H1 (cell line): Measurements from ENCODE around the gene ANKRD24. TPM values are rescaled to one million over a fixed set of nuclear protein-coding genes. Genes with fewer than 3 reads are reported as not detected.

Experiments used
- CTCF ChIA-PET: fragments of 300-600 bp; sonication (Branson Sonifier 250); formaldehyde crosslinking; loops from one replicate; lab custom pipeline; 2021; ENCODE audit not compliant: partially characterized antibody; lab: Charles Lee
- POLR2A ChIA-PET: fragments of 300-600 bp; sonication (Branson Sonifier 250); formaldehyde crosslinking; loops from one replicate; lab custom pipeline; 2021; ENCODE audit warnings: inconsistent platforms; ENCODE audit not compliant: partially characterized antibody; lab: Charles Lee
- DNase-seq, 2 experiments: peaks; one replicate each; pipeline versions ENCODE4 v3.0.0 to v3.0.0-alpha.2; 2010 to 2022; ENCODE audit warnings: low spot score in 2 of 2, low read depth in 1 of 2, mixed read lengths in 1 of 2
- FAIRE-seq: peaks from 2 replicates; lab custom pipeline; 2011; peaks lifted over from hg19 to GRCh38; lab: Jason Lieb, UNC
- H2AFZ ChIP-seq: 2 replicates; pipeline ENCODE4 v1.8.1; 2012; ENCODE audit warnings: low read length, inconsistent platforms
- H2AK5ac ChIP-seq: 2 replicates; pipeline ENCODE4 v1.6.1; 2013; ENCODE audit warnings: low read depth, low read length
- H2BK120ac ChIP-seq: replicated peaks from 2 replicates; pipeline ENCODE3; 2013; ENCODE audit warnings: low read depth, low read length, inconsistent platforms
- H2BK12ac ChIP-seq: 2 replicates; pipeline ENCODE4 v1.6.1; 2013; ENCODE audit warnings: low read depth, low read length
- H2BK15ac ChIP-seq: 2 replicates; pipeline ENCODE4 v1.6.1; 2013; ENCODE audit warnings: low read length
- H2BK20ac ChIP-seq: 2 replicates; pipeline ENCODE4 v1.6.1; 2013; ENCODE audit warnings: low read length
- H2BK5ac ChIP-seq: 2 replicates; pipeline ENCODE4 v1.6.1; 2013; ENCODE audit warnings: low read depth, low read length
- H3K14ac ChIP-seq: 2 replicates; pipeline ENCODE4 v1.6.1; 2013; ENCODE audit warnings: inconsistent platforms; ENCODE audit not compliant: insufficient read length
- H3K18ac ChIP-seq: 2 replicates; pipeline ENCODE4 v1.6.1; 2013; ENCODE audit warnings: low read length; ENCODE audit errors: extremely low read depth
- H3K23ac ChIP-seq: 2 replicates; pipeline ENCODE4 v1.6.1; 2013; ENCODE audit warnings: inconsistent platforms; ENCODE audit not compliant: insufficient read length
- H3K23me2 ChIP-seq: 2 replicates; pipeline ENCODE4 v1.6.1; 2013; ENCODE audit warnings: low read depth, low read length
- H3K27ac ChIP-seq: 2 replicates; pipeline ENCODE4 v1.6.1; 2011; ENCODE audit warnings: low read depth, low read length, inconsistent platforms
- H3K27me3 ChIP-seq, 4 experiments: replicated peaks in 1 of 4; 1 replicate in 1 of 4; 2 replicates in 3 of 4; pipeline versions ENCODE4 v1.6.1 to v1.8.1; 2011 to 2013; ENCODE audit warnings: low read length in 3 of 4, mild to moderate bottlenecking in 3 of 4, inconsistent platforms in 2 of 4, mixed read lengths in 2 of 4, moderate library complexity in 1 of 4; ENCODE audit not compliant: control insufficient read depth in 3 of 4, insufficient read depth in 3 of 4; ENCODE audit errors: extremely low read depth in 1 of 4
- H3K36me3 ChIP-seq, 4 experiments: 2 replicates each; pipeline versions ENCODE4 v1.6.1 to v1.8.1; 2011 to 2013; ENCODE audit warnings: mild to moderate bottlenecking in 4 of 4, low read length in 3 of 4, moderate library complexity in 2 of 4, control low read depth in 1 of 4, inconsistent platforms in 1 of 4; ENCODE audit not compliant: insufficient read depth in 4 of 4, control insufficient read depth in 2 of 4
- H3K4ac ChIP-seq: replicated peaks from 2 replicates; pipeline ENCODE3; 2013; ENCODE audit warnings: low read length, low read depth, mixed read lengths, inconsistent platforms; ENCODE audit not compliant: insufficient read length
- H3K4me1 ChIP-seq, 4 experiments: replicated peaks in 1 of 4; 1 replicate in 1 of 4; 2 replicates in 3 of 4; pipeline versions ENCODE4 v1.6.1 to v1.8.1; 2011 to 2013; ENCODE audit warnings: low read length in 3 of 4, inconsistent platforms in 2 of 4, mixed read lengths in 1 of 4; ENCODE audit not compliant: insufficient read depth in 4 of 4, control insufficient read depth in 3 of 4
- H3K4me2 ChIP-seq, 2 experiments: 2 replicates each; pipeline versions ENCODE4 v1.6.1 to v1.8.1; 2011 to 2013; ENCODE audit warnings: low read depth in 2 of 2, low read length in 2 of 2, control low read depth in 1 of 2, inconsistent platforms in 1 of 2, mild to moderate bottlenecking in 1 of 2; ENCODE audit not compliant: insufficient read depth in 1 of 2
- H3K4me3 ChIP-seq, 4 experiments: fragments of 200-600, 300-600 bp in 1 of 4; sonication (generic), shearing (Covaris generic), sonication (Bioruptor Twin) in 1 of 4; 2 replicates each; pipeline versions ENCODE4 v1.5.1 to v1.8.1; 2011 to 2016; ENCODE audit warnings: low read length in 4 of 4, low read depth in 3 of 4, control low read depth in 2 of 4, inconsistent platforms in 2 of 4, mild to moderate bottlenecking in 2 of 4, mixed read lengths in 1 of 4, moderate library complexity in 1 of 4; ENCODE audit not compliant: insufficient read depth in 2 of 4; ENCODE audit errors: extremely low read depth in 1 of 4
- H3K56ac ChIP-seq: replicated peaks from 2 replicates; pipeline ENCODE3; 2013; ENCODE audit warnings: low read depth, mild to moderate bottlenecking, mixed read lengths, low read length, inconsistent platforms; ENCODE audit not compliant: insufficient read length
- H3K79me1 ChIP-seq: 2 replicates; pipeline ENCODE4 v1.6.1; 2013; ENCODE audit warnings: low read depth, low read length, control low read depth
- H3K79me2 ChIP-seq, 2 experiments: 2 replicates each; pipeline versions ENCODE4 v1.6.1 to v1.8.1; 2012 to 2013; ENCODE audit warnings: low read length in 2 of 2, mild to moderate bottlenecking in 2 of 2, inconsistent platforms in 1 of 2; ENCODE audit not compliant: insufficient read depth in 2 of 2, control insufficient read depth in 1 of 2
- H3K9ac ChIP-seq, 4 experiments: replicated peaks in 1 of 4; 1 replicate in 1 of 4; 2 replicates in 3 of 4; pipeline versions ENCODE4 v1.6.1 to v1.8.1; 2011 to 2013; ENCODE audit warnings: low read depth in 3 of 4, low read length in 3 of 4, control low read depth in 2 of 4, mild to moderate bottlenecking in 2 of 4, moderate library complexity in 2 of 4, inconsistent platforms in 1 of 4; ENCODE audit errors: extremely low read depth in 1 of 4
- H3K9me3 ChIP-seq, 2 experiments: 2 replicates each; pipeline versions ENCODE4 v1.6.1 to v1.8.1; 2012 to 2013; ENCODE audit warnings: mild to moderate bottlenecking in 2 of 2, moderate library complexity in 2 of 2, control low read depth in 1 of 2, inconsistent platforms in 1 of 2, low read depth in 1 of 2, low read length in 1 of 2, mixed read lengths in 1 of 2; ENCODE audit not compliant: insufficient read depth in 2 of 2
- H4K20me1 ChIP-seq, 2 experiments: replicated peaks in 1 of 2; 2 replicates each; pipeline versions ENCODE3 to v1.8.1; 2011 to 2013; ENCODE audit warnings: inconsistent platforms in 2 of 2, low read length in 2 of 2, mild to moderate bottlenecking in 1 of 2; ENCODE audit not compliant: insufficient read depth in 2 of 2, control insufficient read depth in 1 of 2
- H4K5ac ChIP-seq: 2 replicates; pipeline ENCODE4 v1.6.1; 2013; ENCODE audit warnings: low read length, low read depth, mixed read lengths, inconsistent platforms; ENCODE audit not compliant: insufficient read length
- H4K8ac ChIP-seq: 2 replicates; pipeline ENCODE4 v1.8.0; 2013; ENCODE audit warnings: mild to moderate bottlenecking, moderate library complexity, low read length, inconsistent platforms; ENCODE audit not compliant: insufficient read depth; ENCODE audit errors: extremely low read depth
- H4K91ac ChIP-seq: replicated peaks from 2 replicates; pipeline ENCODE3; 2013; ENCODE audit warnings: low read length, mixed read lengths, inconsistent platforms; ENCODE audit not compliant: insufficient read length
- CHD2 ChIP-seq: IDR thresholded peaks from 2 replicates; pipeline ENCODE4 v1.6.1; 2012; ENCODE audit warnings: low read length, improper control_type of control experiment
- EZH2 ChIP-seq: fragments of 200-600 bp; sonication (generic); IDR thresholded peaks from 2 replicates; pipeline ENCODE4 v1.7.1; 2012; ENCODE audit warnings: low read depth, mild to moderate bottlenecking, moderate library complexity, low read length, inconsistent platforms; ENCODE audit not compliant: severe bottlenecking
- GABPA ChIP-seq: IDR thresholded peaks from 2 replicates; pipeline ENCODE4 v1.6.1; 2011; ENCODE audit warnings: mild to moderate bottlenecking, low read length, moderate library complexity, borderline replicate concordance; ENCODE audit not compliant: insufficient read depth
- KDM4A ChIP-seq: IDR thresholded peaks from one replicate; pipeline ENCODE4 v1.7.1; 2012; ENCODE audit warnings: low read depth, mild to moderate bottlenecking, moderate library complexity, low read length, inconsistent platforms; ENCODE audit not compliant: severe bottlenecking
- NANOG ChIP-seq: IDR thresholded peaks from 2 replicates; pipeline ENCODE4 v1.6.1; 2011; ENCODE audit warnings: low read length, low read depth, mild to moderate bottlenecking, inconsistent platforms; ENCODE audit not compliant: insufficient read depth, poor library complexity, severe bottlenecking
- RAD21 ChIP-seq, 2 experiments: IDR thresholded peaks in 1 of 2; conservative IDR thresholded peaks in 1 of 2; 2 replicates each; pipeline ENCODE4 v1.6.1; 2011; ENCODE audit warnings: low read depth in 2 of 2, low read length in 2 of 2, improper control_type of control experiment in 1 of 2, inconsistent platforms in 1 of 2, mild to moderate bottlenecking in 1 of 2, moderate library complexity in 1 of 2
- RNF2 ChIP-seq: fragments of 200-900, 300-1000 bp; sonication (generic); IDR thresholded peaks from 2 replicates; pipeline ENCODE4 v1.7.1; 2016; ENCODE audit warnings: borderline replicate concordance, low read depth, mild to moderate bottlenecking, antibody characterized with exemption, low read length; ENCODE audit not compliant: poor library complexity, severe bottlenecking; ENCODE audit errors: missing control alignments
- TEAD4 ChIP-seq: IDR thresholded peaks from 2 replicates; pipeline ENCODE4 v1.6.1; 2012; ENCODE audit warnings: low read depth, low read length, inconsistent platforms, mixed read lengths
- ZNF274 ChIP-seq: IDR thresholded peaks from 2 replicates; pipeline ENCODE4 v1.7.0; 2012; ENCODE audit warnings: low read length, borderline replicate concordance; ENCODE audit errors: extremely low read depth
- WGBS, 2 experiments: shearing (Covaris generic) in 1 of 2; methylation state at CpG; one replicate each; pipeline versions ENCODE4 v1.1.6 to v1.1.7; 2013 to 2015; ENCODE audit warnings: low lambda C conversion rate in 2 of 2, mixed read lengths in 2 of 2, inconsistent platforms in 1 of 2, low coverage in 1 of 2, missing lambda C conversion rate in 1 of 2; ENCODE audit not compliant: insufficient replicate concordance in 2 of 2, insufficient coverage in 1 of 2, insufficient read length in 1 of 2; ENCODE audit errors: extremely low coverage in 1 of 2, missing lambda C conversion rate in 1 of 2; 5-methylcytosine and 5-hydroxymethylcytosine counted together
- polyA plus RNA-seq, 7 experiments: library from polyadenylated mRNA; depleted of rRNA in 3 of 7; stranded (reverse) in 5 of 7; unstranded in 2 of 7; fragments of >200 nt in 5 of 7; fragments of 200-250 nt in 2 of 7; gene quantifications; 1 replicate in 5 of 7; 2 replicates in 1 of 7; 4 replicates in 1 of 7; pipeline versions ENCODE4 v1.2.1 to v1.2.3, GENCODE V29; 2011 to 2013; ENCODE audit warnings: missing spikeins in 2 of 7, mixed read lengths in 2 of 7
- total RNA-seq: library from RNA; stranded (reverse); fragmentation: NEBNext Ultra II Directional; extraction: Animal tissue kit (Norgen Biotek cat#: 25700); gene quantifications from 2 replicates; pipeline ENCODE4 v1.2.1, GENCODE V29; 2021

Gene ANKRD24
- total and polyA plus RNA-seq, 2 of the 8 experiments (the other 6 are each of a cell fraction or from before 2014, with no cell fraction given): 7.6 to 14.1 TPM

DNA sequence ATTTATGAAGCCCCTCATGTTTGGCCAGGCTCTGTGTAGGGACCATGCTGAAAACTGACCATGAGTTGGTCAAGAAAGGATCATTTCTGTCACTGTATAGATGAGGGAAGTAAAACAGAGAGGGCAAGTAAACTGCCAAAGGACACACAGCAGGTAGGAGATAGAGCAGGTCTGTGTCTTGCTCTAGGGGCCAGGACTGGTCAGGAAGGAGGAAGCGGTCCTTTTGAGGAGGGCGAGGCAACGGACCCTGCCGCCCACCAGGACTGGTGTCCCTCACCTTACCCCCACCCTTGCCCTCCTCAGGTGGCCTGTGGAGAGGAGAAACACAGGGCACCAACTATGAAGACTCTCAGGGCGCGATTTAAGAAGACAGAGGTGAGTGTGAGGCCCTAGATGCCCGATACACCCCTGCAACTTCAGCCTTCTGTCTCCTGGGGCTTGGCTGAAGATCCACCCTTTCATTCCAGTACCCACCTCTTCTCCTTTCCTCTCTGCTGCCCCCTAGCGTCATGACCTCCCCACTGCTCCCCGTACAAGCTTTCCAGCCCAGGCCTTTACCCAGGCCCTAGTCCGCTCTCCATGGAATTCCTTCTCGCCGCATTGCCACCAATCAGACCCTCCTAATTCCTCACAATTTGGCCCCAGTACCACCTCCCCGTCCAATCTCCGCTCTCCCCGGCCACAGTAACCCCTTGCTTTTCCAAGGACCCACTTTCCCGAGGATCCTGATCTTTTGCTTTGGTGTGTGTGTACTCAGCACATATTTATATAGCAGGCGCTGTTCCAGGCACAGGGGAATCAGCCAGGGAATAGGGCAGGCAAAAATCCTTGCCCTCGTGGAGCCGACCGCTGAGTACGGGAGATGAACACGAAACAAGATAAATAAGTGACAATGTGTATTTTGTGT lies 3.9 kb downstream of the ANKRD24 start:
- H4K20me1 ChIP-seq: no peaks in the 10 kb centered on the region
- no peaks in the 10 kb centered on the region; a peak in 1 of 4 replicates for H3K79me2 ChIP-seq
- peaks cover 0 to 3% (median under 1%) of the 10 kb centered on the region in 4 experiments; a peak in 3 of 7 replicates for H3K4me1 ChIP-seq
- H3K14ac ChIP-seq: no peak overlapping the region
- FAIRE-seq (peak; percentile 84), DNase-seq (peak; percentile 66 to 99)
- peak overlapping the region; percentile 18 for H4K5ac ChIP-seq
- H2BK120ac ChIP-seq: no peak overlapping the region
- peak overlapping the region; percentile 74; the same call in 1 of the 2 replicates for H2AFZ ChIP-seq
- peaks cover 13% of the 10 kb centered on the region for H3K23me2 ChIP-seq
- H3K9me3 ChIP-seq: no peaks in the 10 kb centered on the region
- H4K91ac ChIP-seq: no peak overlapping the region
- H2BK15ac ChIP-seq: peak overlapping the region; percentile 61; the same call in 1 of the 2 replicates
- no peak overlapping the region for H3K56ac ChIP-seq
- H2BK5ac ChIP-seq: no peak overlapping the region
- peaks cover 2% of the 10 kb centered on the region; the same call in 1 of the 2 replicates for H3K79me1 ChIP-seq
- CTCF ChIA-PET: interaction anchor here (0.7 to 2.5 kb wide), 10 partner anchors 9 to 110 kb away, joined by 3 to 14 read pairs (median 3); no protein-coding TSS in a partner anchor
- H2BK12ac ChIP-seq: no peak overlapping the region
- 45% methylated on average over 22 of the region's 22 CpGs; no CpG with 5 or more reads in 1 of the 2 experiments for WGBS, 2 experiments
- no peak overlapping the region for H3K27ac ChIP-seq
- H2BK20ac ChIP-seq: no peak overlapping the region
- POLR2A ChIA-PET: interaction anchor here (1.5 kb wide), 1 partner anchor 202 kb away, joined by 3 read pairs; no protein-coding TSS in a partner anchor
- H3K18ac ChIP-seq: peak overlapping the region; percentile 85
- H3K4ac ChIP-seq: no peak overlapping the region
- H2AK5ac ChIP-seq: peak overlapping the region; percentile 11; the same call in 1 of the 2 replicates
- H3K9ac ChIP-seq: no peak overlapping the region
- no peaks in the 10 kb centered on the region for H3K36me3 ChIP-seq
- no peak overlapping the region for H3K4me3 ChIP-seq
- peak overlapping the region; percentile 54; the same call in 1 of the 2 replicates for H4K8ac ChIP-seq
- no peak overlapping the region for H3K23ac ChIP-seq
- H3K4me2 ChIP-seq: peak overlapping the region in 1 of 2 experiments; percentile 51; a peak in 2 of 4 replicates
- 0 out of 7 replicates have a peak, but pooled peaks cover 0 to 2% (median 0%) of the 10 kb centered on the region in 4 experiments for H3K27me3 ChIP-seq
- no peak for TF ChIP-seq RNF2
- TF ChIP-seq ZNF274: no peak
- TF ChIP-seq NANOG: no peak
- TF ChIP-seq EZH2: no peak
- TF ChIP-seq GABPA: peak; percentile 59; the same call in 1 of the 2 replicates
- peak; percentile 55 to 68 for TF ChIP-seq RAD21 (IDR thresholded peaks at IDR 0.05 in 1 of 2, conservative IDR thresholded peaks at IDR 0.05 in 1 of 2; ENCODE audit: low read depth in 2 of 2, low read length in 2 of 2)
- no peak for TF ChIP-seq KDM4A
- peak; percentile 57 for TF ChIP-seq TEAD4
- no peak for TF ChIP-seq CHD2
